Activated CD8-positive, alpha-beta T cell treated with anti-CD3 and anti-CD28 coated beads for 36 hours (primary cell): ENCODE results near the gene MCC. TPM values are rescaled to one million over a fixed set of nuclear protein-coding genes. Genes with fewer than 3 reads are reported as not detected.

ENCODE experiments used
- ATAC-seq: fragments of 200-7000 bp; cut with Tn5 transposase; one replicate; pipeline ENCODE4 v1.10.0; 2021; ENCODE audit warnings: mild to moderate bottlenecking, moderate library complexity
- CTCF ChIA-PET: fragments of 350-600 bp; sonication (Branson Sonifier 250); formaldehyde crosslinking; loops from one replicate; lab custom pipeline; 2021; ENCODE audit warnings: antibody characterized with exemption; lab: Charles Lee
- POLR2A ChIA-PET: fragments of 350-600 bp; sonication (Branson Sonifier 250); formaldehyde crosslinking; loops from one replicate; lab custom pipeline; 2021; ENCODE audit warnings: antibody characterized with exemption; lab: Charles Lee
- DNase-seq: peaks from one replicate; pipeline ENCODE4 v3.0.0-alpha.2; 2020
- H3K27ac Mint-ChIP-seq: one replicate; pipeline ENCODE4 v1.8.0; 2021; ENCODE audit warnings: mild to moderate bottlenecking, mixed read lengths
- H3K27me3 Mint-ChIP-seq: one replicate; pipeline ENCODE4 v1.8.0; 2021; ENCODE audit warnings: mixed read lengths
- H3K36me3 Mint-ChIP-seq: one replicate; pipeline ENCODE4 v1.8.0; 2021; ENCODE audit warnings: low read depth, mixed read lengths
- H3K4me1 Mint-ChIP-seq: one replicate; pipeline ENCODE4 v1.8.0; 2021; ENCODE audit warnings: low read depth, mixed read lengths
- H3K4me3 Mint-ChIP-seq: one replicate; pipeline ENCODE4 v1.8.0; 2021; ENCODE audit warnings: mild to moderate bottlenecking, moderate library complexity, mixed read lengths
- H3K9me3 Mint-ChIP-seq: one replicate; pipeline ENCODE4 v1.8.0; 2021; ENCODE audit warnings: mixed read lengths
- CTCF ChIP-seq: fragments of 200-600 bp; IDR thresholded peaks from one replicate; pipeline ENCODE4 v1.8.0; 2022; ENCODE audit warnings: antibody characterized with exemption, mild to moderate bottlenecking
- intact Hi-C: fragments of 100-400 bp; cut with micrococcal nuclease; formaldehyde crosslinking; loops from one replicate; pipeline ENCODE4 v1.10.0; 2022
- total RNA-seq, 2 experiments: library from RNA; stranded (reverse); gene quantifications; one replicate each; pipeline ENCODE4 v1.2.3, GENCODE V29; 2021

Gene MCC
- total RNA-seq, 2 experiments from 2014 or later: 4.9 to 5.4 TPM

GRCh38 chr5:113489299-113489698, 1.0 kb upstream of the MCC start:
- H3K36me3 Mint-ChIP-seq: peaks cover 10% of the 10 kb centered on the region
- H3K27me3 Mint-ChIP-seq: peaks cover 53% of the 10 kb centered on the region
- peak; percentile 15 for DNase-seq
- ChIA-PET CTCF (interaction anchor here (2.4 kb wide), 1 partner anchor 110 kb away, joined by 8 read pairs; no protein-coding TSS in a partner anchor), POLR2A (no interaction called here)
- H3K9me3 Mint-ChIP-seq: peaks cover 9% of the 10 kb centered on the region
- H3K27ac Mint-ChIP-seq: no peak overlapping the region
- H3K4me3 Mint-ChIP-seq: no peak overlapping the region
- intact Hi-C loops: no loop called here
- no peak for TF ChIP-seq CTCF
- peak; percentile 49 for ATAC-seq
- H3K4me1 Mint-ChIP-seq: peaks cover 14% of the 10 kb centered on the region

- TF ChIP-seq CTCF: no peak
- DNase-seq: peak; percentile 9
- ATAC-seq: peak; percentile 9
- Mint-ChIP-seq H3K9me3 (peaks cover 9% of the 10 kb centered on the region), H3K4me1 (peaks cover 14% of the 10 kb centered on the region), H3K4me3 (peak overlapping the region; percentile 68), H3K27ac (no peak overlapping the region), H3K36me3 (peaks cover 10% of the 10 kb centered on the region), H3K27me3 (peaks cover 56% of the 10 kb centered on the region)
- ChIA-PET POLR2A (interaction anchor here (1.0 to 1.2 kb wide), 2 partner anchors 110 to 207 kb away, joined by 3 read pairs; no protein-coding TSS in a partner anchor), CTCF (interaction anchor here (2.4 kb wide), 1 partner anchor 109 kb away, joined by 8 read pairs; no protein-coding TSS in a partner anchor)
- intact Hi-C loops: no loop called here
Observed at GRCh38 chr5:113488645-113489184, 462 bp upstream of the MCC start.

GRCh38 chr5:113487416-113487780, 855 bp downstream of the MCC start:
- no peak for TF ChIP-seq CTCF
- intact Hi-C loops: no loop called here
- Mint-ChIP-seq H3K4me1 (peaks cover 14% of the 10 kb centered on the region), H3K27ac (no peak overlapping the region), H3K36me3 (peaks cover 10% of the 10 kb centered on the region), H3K9me3 (peaks cover 9% of the 10 kb centered on the region), H3K27me3 (peaks cover 60% of the 10 kb centered on the region), H3K4me3 (peak overlapping the region; percentile 68)
- DNase-seq (no peak), ATAC-seq (no peak)
- POLR2A ChIA-PET: interaction anchor here (1.2 kb wide), 1 partner anchor 109 kb away, joined by 3 read pairs; no protein-coding TSS in a partner anchor
- CTCF ChIA-PET: interaction anchor here (1.0 to 2.4 kb wide), 2 partner anchors 26 to 108 kb away, joined by 4 to 8 read pairs; partner anchors contain the start of gene YTHDC2

GRCh38 chr5:113480243-113480642, 8.0 kb downstream of the MCC start:
- ChIA-PET POLR2A (no interaction called here), CTCF (no interaction called here)
- H3K27ac Mint-ChIP-seq: no peak overlapping the region
- intact Hi-C loops: no loop called here
- no peaks in the 10 kb centered on the region for H3K36me3 Mint-ChIP-seq
- no peak overlapping the region for H3K4me3 Mint-ChIP-seq
- no peak for TF ChIP-seq CTCF
- H3K4me1 Mint-ChIP-seq: no peaks in the 10 kb centered on the region
- DNase-seq (no peak), ATAC-seq (no peak)
- H3K27me3 Mint-ChIP-seq: peaks cover 20% of the 10 kb centered on the region
- H3K9me3 Mint-ChIP-seq: no peaks in the 10 kb centered on the region

- ChIA-PET POLR2A (interaction anchor here (0.5 kb wide), 1 partner anchor 1993 kb away, joined by 4 read pairs; no protein-coding TSS in a partner anchor), CTCF (interaction anchor here (0.6 kb wide), 1 partner anchor 81 kb away, joined by 3 read pairs; no protein-coding TSS in a partner anchor)
- Mint-ChIP-seq H3K36me3 (no peaks in the 10 kb centered on the region), H3K27me3 (peaks cover 22% of the 10 kb centered on the region), H3K27ac (no peak overlapping the region), H3K4me3 (no peak overlapping the region), H3K9me3 (no peaks in the 10 kb centered on the region), H3K4me1 (no peaks in the 10 kb centered on the region)
- DNase-seq (no peak), ATAC-seq (no peak)
- no peak for TF ChIP-seq CTCF
- intact Hi-C loops: no loop called here
Observed at GRCh38 chr5:113478691-113479090, 9.6 kb downstream of the MCC start.
